OCI-LY3 (cell line): ENCODE measurements around the gene ABCG5.

Source experiments
- H2AFZ ChIP-seq: fragments of 200-600, 300-600 bp; shearing (Covaris generic); 2 replicates; pipeline ENCODE4 v1.6.0; 2014; ENCODE audit warnings: antibody characterized with exemption, low read depth, low read length
- H3K27ac ChIP-seq: fragments of 200-600, 300-600 bp; sonication (generic); 2 replicates; pipeline ENCODE4 v1.5.1; 2014; ENCODE audit warnings: mild to moderate bottlenecking, low read length, moderate library complexity, mixed read lengths
- H3K27me3 ChIP-seq: fragments of 200-600, 300-600 bp; sonication (generic); 2 replicates; pipeline ENCODE4 v1.6.1; 2014; ENCODE audit warnings: low read depth, low read length, mixed read lengths
- H3K36me3 ChIP-seq: fragments of 200-600, 300-600 bp; sonication (generic); replicated peaks from 2 replicates; pipeline ENCODE3; 2014; ENCODE audit warnings: low read depth, low read length, mixed read lengths
- H3K4me1 ChIP-seq: fragments of 300-600, 200-600 bp; sonication (generic); 2 replicates; pipeline ENCODE4 v1.6.1; 2014; ENCODE audit warnings: low read length, mixed read lengths
- H3K4me2 ChIP-seq: fragments of 200-600, 300-600 bp; sonication (generic); 2 replicates; pipeline ENCODE4 v1.6.1; 2014; ENCODE audit warnings: low read length, mixed read lengths
- H3K4me3 ChIP-seq: fragments of 300-600, 200-600 bp; sonication (generic); 2 replicates; pipeline ENCODE4 v1.5.1; 2014; ENCODE audit warnings: antibody characterized with exemption, mild to moderate bottlenecking, low read length, moderate library complexity
- H3K79me2 ChIP-seq: fragments of 300-600, 200-600 bp; shearing (Covaris generic); 2 replicates; pipeline ENCODE4 v1.6.1; 2014; ENCODE audit warnings: mild to moderate bottlenecking, low read length, mixed read lengths
- H3K9ac ChIP-seq: fragments of 300-600, 200-600 bp; shearing (Covaris generic); 2 replicates; pipeline ENCODE4 v1.6.0; 2014; ENCODE audit warnings: mild to moderate bottlenecking, low read length, moderate library complexity
- H3K9me3 ChIP-seq: fragments of 200-600, 300-600 bp; shearing (Covaris generic); 2 replicates; pipeline ENCODE4 v1.6.1; 2014; ENCODE audit warnings: low read length, mixed read lengths; ENCODE audit not compliant: insufficient read depth
- H4K20me1 ChIP-seq: fragments of 200-600, 300-600 bp; sonication (generic); 2 replicates; pipeline ENCODE4 v1.6.1; 2016; ENCODE audit warnings: low read length, mixed read lengths; ENCODE audit not compliant: insufficient read depth
- CTCF ChIP-seq: fragments of 200-600, 300-600 bp; sonication (generic); IDR thresholded peaks from 2 replicates; pipeline ENCODE4 v1.5.1; 2014; ENCODE audit warnings: antibody characterized with exemption, low read length, low read depth
- EZH2phosphoT487 ChIP-seq: fragments of 200-600 bp; shearing (Covaris generic); IDR thresholded peaks from 2 replicates; pipeline ENCODE4 v1.6.1; 2018; ENCODE audit warnings: antibody characterized with exemption, mixed run types, low read depth

The ABCG5 gene

GRCh38 chr2:43826305-43827250 is 12.1 kb downstream of the ABCG5 start:
- no peak overlapping the region for H3K4me3 ChIP-seq
- H3K9ac ChIP-seq: no peak overlapping the region
- H4K20me1 ChIP-seq: no peaks in the 10 kb centered on the region
- H3K79me2 ChIP-seq: no peaks in the 10 kb centered on the region
- H3K36me3 ChIP-seq: no peaks in the 10 kb centered on the region
- H3K4me1 ChIP-seq: no peaks in the 10 kb centered on the region
- no peaks in the 10 kb centered on the region for H3K9me3 ChIP-seq
- H2AFZ ChIP-seq: no peak overlapping the region
- no peak overlapping the region for H3K4me2 ChIP-seq
- TF ChIP-seq CTCF: no peak
- no peak for TF ChIP-seq EZH2phosphoT487
- no peak overlapping the region for H3K27ac ChIP-seq
- H3K27me3 ChIP-seq: peaks cover 6% of the 10 kb centered on the region; the same call in 1 of the 2 replicates

- no peak overlapping the region for H2AFZ ChIP-seq
- H3K9ac ChIP-seq: no peak overlapping the region
- H3K79me2 ChIP-seq: no peaks in the 10 kb centered on the region
- H3K36me3 ChIP-seq: no peaks in the 10 kb centered on the region
- H3K9me3 ChIP-seq: no peaks in the 10 kb centered on the region
- H3K4me2 ChIP-seq: no peak overlapping the region
- H3K27ac ChIP-seq: no peak overlapping the region
- H3K4me3 ChIP-seq: no peak overlapping the region
- H4K20me1 ChIP-seq: no peaks in the 10 kb centered on the region
- H3K4me1 ChIP-seq: no peaks in the 10 kb centered on the region
- peaks cover 6% of the 10 kb centered on the region; the same call in 1 of the 2 replicates for H3K27me3 ChIP-seq
- TF ChIP-seq CTCF (no peak), EZH2phosphoT487 (no peak)
Observed at GRCh38 chr2:43825841-43826240, 12.8 kb downstream of the ABCG5 start.

DNA sequence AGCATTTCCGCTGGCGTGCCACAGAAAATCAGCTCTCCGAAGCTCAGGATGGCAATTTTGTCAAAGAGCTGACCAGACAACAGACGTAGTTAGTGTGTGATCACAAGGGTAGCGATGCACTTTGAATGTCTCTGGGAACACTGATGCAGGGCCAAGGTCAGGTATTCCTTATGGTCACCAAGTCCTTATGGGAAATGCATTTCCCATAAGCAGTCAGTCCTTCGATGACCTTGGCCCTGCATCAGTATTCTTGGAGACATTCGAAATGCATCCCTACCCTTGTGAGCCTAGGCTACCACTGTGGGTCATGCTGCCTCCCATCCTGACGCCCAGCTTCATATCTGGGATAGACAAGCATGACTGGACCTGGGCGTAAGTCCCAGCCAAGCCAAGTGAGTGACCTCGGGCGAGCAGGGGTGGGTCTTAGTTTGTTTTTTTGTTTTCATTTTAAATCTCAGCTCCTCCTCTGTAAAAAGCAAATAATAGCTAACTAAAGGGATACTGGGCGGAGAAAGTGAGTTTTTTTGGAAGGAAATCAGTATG is 13.6 kb downstream of the ABCG5 start:
- no peaks in the 10 kb centered on the region for H3K36me3 ChIP-seq
- peaks cover 6% of the 10 kb centered on the region; the same call in 1 of the 2 replicates for H3K27me3 ChIP-seq

More for the DNA sequence above, 13.6 kb downstream of the ABCG5 start:
- Histone ChIP-seq H3K4me3 (no peak overlapping the region), H4K20me1 (no peaks in the 10 kb centered on the region), H3K9ac (no peak overlapping the region), H2AFZ (no peak overlapping the region), H3K4me1 (no peaks in the 10 kb centered on the region), H3K4me2 (no peak overlapping the region), H3K79me2 (no peaks in the 10 kb centered on the region), H3K27ac (no peak overlapping the region), H3K9me3 (no peaks in the 10 kb centered on the region)
- TF ChIP-seq EZH2phosphoT487 (no peak), CTCF (no peak)
